Renal cortex interstitium (tissue), 15 donors: ENCODE results near the gene SYVN1. TPM values are rescaled to one million over a fixed set of nuclear protein-coding genes. Genes with fewer than 3 reads are reported as not detected.
A peak's percentile ranks its signal among the peaks of the same experiment; 100 is the strongest.
"Not testable (repeated sequence)": the region's sequence is repeated elsewhere in the genome, so short reads cannot be mapped to it uniquely, and the experiment has no call there.

ENCODE experiments used
- DNase-seq, 11 donors: peaks; one replicate each; pipeline ENCODE4 v3.0.0-alpha.2; 2013; ENCODE audit warnings: low read depth in 9 of 11, low spot score in 4 of 11; ENCODE audit errors: extremely low read depth in 1 of 11
- long read RNA-seq, 16 experiments: transcript quantifications; one replicate each; lab custom pipeline, GENCODE V29; 2026
- polyA plus RNA-seq, 3 donors: library from polyadenylated mRNA; unstranded; fragments of 120-200 nt; gene quantifications; one replicate each; pipeline ENCODE4 v1.2.1, GENCODE V29; 2013; ENCODE audit not compliant: insufficient read length in 3 of 3

SYVN1 gene
- 10 to 100 TPM; 47.9 to 53.6 (median 52.1) TPM for polyA plus RNA-seq
- long read RNA-seq, donor 1, partial matches to known transcripts = 0 of 19 reads
- long read RNA-seq, donor 1, other reads (novel, unspliced or antisense) = 16 of 19 reads
- long read RNA-seq, donor 2, partial matches to known transcripts = 0 of 1 reads
- long read RNA-seq, donor 2, other reads (novel, unspliced or antisense) = 0 of 1 reads
- long read RNA-seq, donor 3, transcript SYVN1-201 (16 exons, 3,048 nt) = major isoform, 7 of 16 reads
- long read RNA-seq, donor 3, partial matches to known transcripts = 5 of 16 reads
- long read RNA-seq, donor 3, other reads (novel, unspliced or antisense) = 0 of 16 reads
- long read RNA-seq, donor 4, partial matches to known transcripts = 12 of 18 reads
- long read RNA-seq, donor 4, other reads (novel, unspliced or antisense) = 0 of 18 reads
- long read RNA-seq, donor 5 = 0 reads
- long read RNA-seq, donor 6, partial matches to known transcripts = 8 of 13 reads
- long read RNA-seq, donor 6, other reads (novel, unspliced or antisense) = 0 of 13 reads
- long read RNA-seq, donor 7, partial matches to known transcripts = 6 of 10 reads
- long read RNA-seq, donor 7, other reads (novel, unspliced or antisense) = 0 of 10 reads
- long read RNA-seq, donor 8, partial matches to known transcripts = 0 of 4 reads
- long read RNA-seq, donor 8, other reads (novel, unspliced or antisense) = 0 of 4 reads
- long read RNA-seq, donor 9, partial matches to known transcripts = 0 of 8 reads
- long read RNA-seq, donor 9, other reads (novel, unspliced or antisense) = 0 of 8 reads
- long read RNA-seq, donor 10, partial matches to known transcripts = 5 of 7 reads
- long read RNA-seq, donor 10, other reads (novel, unspliced or antisense) = 0 of 7 reads
- long read RNA-seq, donor 11, partial matches to known transcripts = 0 of 4 reads
- long read RNA-seq, donor 11, other reads (novel, unspliced or antisense) = 0 of 4 reads
- long read RNA-seq, donor 12 = 0 reads
- long read RNA-seq, donor 13 = 0 reads
- long read RNA-seq, donor 14, partial matches to known transcripts = 0 of 1 reads
- long read RNA-seq, donor 14, other reads (novel, unspliced or antisense) = 0 of 1 reads
- long read RNA-seq, donor 15, partial matches to known transcripts = 0 of 3 reads
- long read RNA-seq, donor 15, other reads (novel, unspliced or antisense) = 0 of 3 reads
- long read RNA-seq, donor 16, transcript SYVN1-201 (16 exons, 3,048 nt) = minor isoform, 7 of 34 reads
- long read RNA-seq, donor 16, transcript SYVN1-203 (16 exons, 3,052 nt) = major isoform, 9 of 34 reads
- long read RNA-seq, donor 16, partial matches to known transcripts = 18 of 34 reads
- long read RNA-seq, donor 16, other reads (novel, unspliced or antisense) = 0 of 34 reads

DNA sequence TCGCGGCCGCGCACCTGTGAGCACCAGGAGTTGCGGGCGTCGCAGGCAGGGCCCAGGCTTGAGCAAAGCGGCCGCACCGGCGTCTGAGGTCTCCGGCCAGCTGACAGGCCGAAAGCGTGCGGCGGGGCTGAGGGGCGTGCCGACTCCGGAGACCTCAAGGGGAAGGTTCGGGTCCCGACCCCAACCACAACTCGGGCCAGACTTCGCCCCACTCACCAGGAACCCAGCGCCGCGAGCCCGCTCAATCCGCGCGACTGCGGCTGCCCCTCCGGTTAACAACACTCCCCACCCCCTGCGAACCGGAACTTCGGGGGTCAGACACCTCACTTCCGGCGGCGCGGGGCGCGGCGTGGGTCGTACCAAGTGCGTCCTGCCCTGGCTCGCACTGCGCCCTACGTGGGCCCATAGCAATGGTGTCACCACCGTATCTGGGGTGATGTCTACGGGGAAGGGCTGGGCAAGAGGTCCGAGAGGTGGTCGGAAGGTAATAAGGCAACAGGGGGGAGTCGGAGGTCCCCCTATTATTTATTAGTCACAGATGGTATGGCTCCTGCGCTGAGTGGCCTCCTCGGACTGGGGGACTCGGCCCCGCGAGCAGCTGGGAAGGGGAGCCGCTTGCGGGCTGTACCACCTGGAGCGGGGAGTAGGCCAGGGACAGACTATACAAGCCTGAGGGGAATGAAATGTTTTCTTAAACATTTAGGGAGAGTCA lies at the start of gene SYVN1:
SYVN1 (minus strand) TSS at position 280 of the 712 bp plus-strand sequence. CDS start 918 bp downstream, outside the sequence.
- DNase-seq = peak in 10 of 11 donors; percentile 72 to 91 (median 82)

GRCh38 chr11:65183201-65183891 lies 49.0 kb upstream of the SYVN1 start:
- DNase-seq = no peak

- DNase-seq = no peak
Observed at GRCh38 chr11:65182258-65183170, 48.2 kb upstream of the SYVN1 start.

GRCh38 chr11:65181569-65182257 lies 47.4 kb upstream of the SYVN1 start, which contains the start of gene CAPN1:
TSS of gene CAPN1 (plus strand) at chr11:65181928. CDS start at chr11:65182702, 774 bp downstream.
- DNase-seq = peak in 2 of 11 donors; percentile 40 to 67

- DNase-seq = peak in 6 of 11 donors; percentile 36 to 73 (median 68)
Observed at GRCh38 chr11:65180877-65181568, 46.7 kb upstream of the SYVN1 start.

- DNase-seq = not testable (repeated sequence)
Observed at GRCh38 chr11:65174571-65175010, 40.3 kb upstream of the SYVN1 start.

DNA sequence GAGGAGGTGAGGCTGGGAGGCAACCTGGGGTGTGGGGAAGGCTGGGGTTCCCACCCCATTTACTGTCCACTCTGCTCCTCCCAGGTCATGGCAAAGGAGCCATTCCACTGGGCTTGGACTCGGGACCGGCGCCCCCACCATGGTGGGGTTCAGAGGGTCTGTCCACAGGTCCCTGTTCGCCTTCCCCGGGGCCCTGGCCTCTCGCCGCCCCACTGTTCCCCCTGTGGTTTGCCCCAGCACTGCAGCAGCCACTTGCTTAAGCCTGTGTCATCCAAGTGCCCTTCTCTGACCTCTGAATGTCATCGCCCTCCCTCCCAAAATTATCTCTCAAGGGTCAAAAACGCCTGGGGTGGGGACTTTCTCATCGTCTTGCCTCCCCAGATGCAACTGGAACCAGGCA lies 38.3 kb upstream of the SYVN1 start:
- no peak for DNase-seq

DNA sequence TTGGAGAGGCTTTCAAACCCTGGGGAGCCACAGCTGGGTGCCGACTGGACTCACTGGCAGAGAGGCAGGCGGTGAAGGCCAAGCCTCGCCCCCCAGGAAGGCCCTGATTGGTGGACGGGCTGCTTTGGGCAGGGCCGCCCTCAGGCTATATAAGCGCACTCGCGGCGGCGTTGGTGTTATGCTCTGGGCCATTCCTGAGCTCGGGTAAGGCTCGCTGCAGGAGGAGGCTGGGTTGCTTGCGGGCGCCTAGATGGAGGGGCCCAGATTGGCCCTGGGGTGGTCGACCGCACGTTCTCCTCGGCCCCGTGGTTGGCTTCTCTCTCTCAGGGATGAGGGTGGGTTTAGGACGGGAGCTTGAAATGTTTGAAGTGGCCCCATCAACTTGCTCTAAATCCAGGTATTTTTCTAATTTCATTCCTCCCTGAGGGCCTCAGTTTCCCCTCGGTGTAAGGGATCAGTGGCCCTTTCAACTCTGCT lies 35.8 kb upstream of the SYVN1 start, which contains the start of gene SPDYC:
SPDYC (plus strand) TSS at position 176 of the 477 bp plus-strand sequence. CDS start 1,125 bp downstream, outside the sequence.
- no peak for DNase-seq

- DNase-seq = no peak
Observed at GRCh38 chr11:65169164-65169641, 34.9 kb upstream of the SYVN1 start.

DNA sequence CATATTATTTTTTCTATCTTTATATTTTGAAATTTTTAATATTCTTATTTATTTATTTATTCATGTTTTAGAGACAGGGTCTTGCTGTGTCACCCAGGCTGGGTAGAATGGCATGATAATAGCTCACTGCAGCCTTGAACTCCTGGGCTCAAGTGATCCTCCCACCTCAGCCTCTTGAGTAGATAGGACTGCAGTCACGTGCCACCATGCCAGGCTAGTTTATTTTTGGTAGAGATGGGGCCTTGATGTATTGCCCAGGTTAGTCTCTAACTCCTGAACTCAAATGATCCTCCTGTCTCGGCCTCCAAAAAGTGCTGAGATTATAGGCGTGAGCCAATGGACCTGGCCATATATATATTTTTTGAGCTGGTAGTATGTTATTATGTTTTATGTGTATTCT lies 33.3 kb upstream of the SYVN1 start:
- no peak for DNase-seq

DNA sequence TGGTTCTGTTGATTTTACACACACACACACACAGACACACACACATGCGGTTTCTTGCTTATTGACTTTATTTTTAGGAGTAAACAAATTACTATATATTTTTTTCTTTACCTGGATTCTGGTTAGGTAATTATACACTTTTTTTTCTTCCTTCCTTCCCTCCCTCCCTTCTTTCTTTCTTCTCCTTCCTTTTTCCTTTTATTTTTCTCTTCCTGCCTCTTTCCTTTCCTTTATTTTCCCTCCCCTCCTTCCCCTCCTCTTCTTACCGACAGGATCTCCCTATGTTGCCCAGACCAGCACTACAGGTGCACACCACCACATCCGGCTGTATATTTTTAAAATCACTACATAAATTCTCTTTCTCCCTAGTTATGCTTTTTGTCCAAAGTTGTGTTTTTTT lies 32.6 kb upstream of the SYVN1 start:
- no peak for DNase-seq

- no peak for DNase-seq
Observed at GRCh38 chr11:65165410-65166317, 31.3 kb upstream of the SYVN1 start.

DNA sequence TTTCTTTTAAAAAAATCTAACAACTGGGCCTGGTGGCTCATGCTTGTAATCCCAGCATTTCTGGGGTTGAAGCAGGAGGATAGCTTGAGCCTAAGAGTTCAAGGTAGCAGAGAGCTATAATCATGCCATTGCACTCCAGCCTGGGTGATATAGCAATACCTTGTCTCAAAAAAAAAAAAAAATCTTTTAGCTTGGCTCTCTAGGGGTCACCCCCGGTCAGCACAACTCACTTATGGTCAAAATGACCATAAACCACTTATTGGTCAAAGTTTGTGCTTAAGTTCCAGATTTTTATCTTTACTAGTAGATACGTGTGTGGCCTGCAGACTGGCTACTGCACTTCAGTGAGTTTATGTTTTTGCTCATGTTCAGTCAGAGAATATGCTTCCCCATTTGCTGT lies 29.4 kb upstream of the SYVN1 start:
- DNase-seq = no peak

GRCh38 chr11:65160643-65161042 lies 26.3 kb upstream of the SYVN1 start:
- no peak for DNase-seq
